HG02588 (cell line): ENCODE results near the gene SYNE2.
"Not testable (repeated sequence)": the region's sequence is repeated elsewhere in the genome, so short reads cannot be mapped to it uniquely, and the experiment has no call there.

ENCODE experiments used
- ATAC-seq: cut with Tn5 transposase; IDR thresholded peaks from one replicate; pipeline ENCODE4 v1.9.1; 2021; ENCODE audit warnings: mild to moderate bottlenecking, moderate library complexity; ENCODE audit not compliant: unreplicated experiment

Gene SYNE2

GRCh38 chr14:64000749-64001148, 147.9 kb downstream of the SYNE2 start:
- ATAC-seq: no peak

GRCh38 chr14:64005822-64006221, 153.0 kb downstream of the SYNE2 start:
- ATAC-seq: no peak

GRCh38 chr14:64008016-64008415, 155.2 kb downstream of the SYNE2 start:
- ATAC-seq: no peak

GRCh38 chr14:64012003-64012402, 159.2 kb downstream of the SYNE2 start:
- ATAC-seq: no peak

- no peak for ATAC-seq
These were observed 159.9 kb downstream of the SYNE2 start for GRCh38 chr14:64012720-64013119.

- ATAC-seq: no peak
These were observed 172.7 kb downstream of the SYNE2 start for GRCh38 chr14:64025479-64025878.

DNA sequence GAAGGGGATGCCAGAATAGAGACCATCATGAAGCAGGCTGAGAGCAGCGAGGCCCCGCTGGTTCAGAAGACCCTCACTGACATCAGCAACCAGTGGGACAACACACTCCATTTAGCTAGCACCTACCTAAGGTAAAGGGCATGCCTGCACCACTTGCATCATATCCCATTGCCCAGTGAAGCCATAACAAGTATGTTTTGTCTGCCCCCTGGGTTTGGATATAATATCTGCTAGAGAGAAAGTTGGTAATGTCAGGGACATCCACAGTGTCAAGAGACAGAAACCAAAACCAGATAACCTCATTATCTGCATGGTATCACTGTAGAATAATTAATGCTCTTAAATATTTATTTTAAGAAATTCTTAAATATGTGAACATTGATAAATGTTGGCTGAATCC, 173.8 kb downstream of the SYNE2 start:
- no peak for ATAC-seq

GRCh38 chr14:64035143-64035542, 182.3 kb downstream of the SYNE2 start:
- no peak for ATAC-seq

DNA sequence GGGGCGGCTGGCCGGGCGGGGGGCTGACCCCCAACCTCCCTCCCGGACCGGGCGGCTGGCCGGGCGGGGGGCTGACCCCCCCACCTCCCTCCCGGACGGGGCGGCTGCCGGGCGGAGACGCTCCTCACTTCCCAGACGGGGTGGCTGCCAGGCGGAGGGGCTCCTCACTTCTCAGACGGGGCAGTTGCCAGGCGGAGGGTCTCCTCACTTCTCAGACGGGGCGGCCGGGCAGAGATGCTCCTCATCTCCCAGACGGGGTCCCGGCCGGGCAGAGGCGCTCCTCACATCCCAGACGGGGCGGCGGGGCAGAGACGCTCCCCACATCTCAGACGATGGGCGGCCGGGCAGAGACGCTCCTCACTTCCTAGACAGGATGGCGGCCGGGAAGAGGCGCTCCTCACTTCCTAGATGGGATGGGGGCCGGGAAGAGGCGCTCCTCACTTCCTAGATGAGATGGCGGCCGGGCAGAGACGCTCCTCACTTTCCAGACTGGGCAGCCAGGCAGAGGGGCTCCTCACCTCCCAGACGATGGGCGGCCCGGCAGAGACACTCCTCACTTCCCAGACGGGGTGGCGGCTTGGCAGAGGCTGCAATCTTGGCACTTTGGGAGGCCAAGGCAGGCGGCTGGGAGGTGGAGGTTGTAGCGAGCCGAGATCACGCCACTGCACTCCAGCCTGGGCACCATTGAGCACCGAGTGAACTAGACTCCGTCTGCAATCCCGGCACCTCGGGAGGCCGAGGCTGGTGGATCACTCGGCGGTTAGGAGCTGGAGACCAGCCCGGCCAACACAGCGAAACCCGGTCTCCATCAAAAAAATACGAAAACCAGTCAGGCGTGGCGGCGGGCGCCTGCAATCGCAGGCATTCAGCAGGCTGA, 185.3 kb downstream of the SYNE2 start:
- not testable (repeated sequence) for ATAC-seq

DNA sequence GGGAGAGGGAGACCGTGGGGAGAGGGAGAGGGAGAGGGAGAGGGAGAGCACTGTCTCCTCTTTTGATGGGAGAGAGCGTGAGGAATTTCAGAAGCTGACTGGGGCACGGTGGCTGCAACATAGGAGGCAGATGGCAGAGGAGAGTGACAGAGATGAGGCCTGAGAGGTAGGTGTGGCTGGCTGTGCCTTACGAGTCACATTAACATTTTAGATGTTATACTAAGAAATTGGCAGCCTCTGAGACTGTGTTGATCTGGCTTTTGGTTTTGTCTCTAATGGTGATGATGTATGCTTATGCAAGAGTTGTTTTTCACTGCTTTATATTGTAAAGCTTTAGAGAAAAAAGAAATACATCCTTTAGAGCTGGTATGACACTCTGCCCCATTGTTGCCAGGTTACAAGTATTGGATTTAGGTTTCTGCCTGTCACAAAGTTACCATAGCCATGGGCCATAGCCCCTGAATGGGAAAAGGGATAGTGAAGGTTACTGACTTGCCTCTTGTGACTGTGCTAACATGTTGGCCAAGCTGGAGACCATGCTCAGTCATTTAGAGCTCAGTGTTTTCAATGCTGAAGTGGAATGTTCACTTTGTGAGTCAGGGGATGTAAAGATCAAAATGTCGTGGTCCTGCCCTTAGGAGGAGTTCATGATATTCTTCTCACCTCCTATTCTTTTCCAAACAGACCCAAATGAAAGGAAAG, 186.2 kb downstream of the SYNE2 start:
- no peak for ATAC-seq

DNA sequence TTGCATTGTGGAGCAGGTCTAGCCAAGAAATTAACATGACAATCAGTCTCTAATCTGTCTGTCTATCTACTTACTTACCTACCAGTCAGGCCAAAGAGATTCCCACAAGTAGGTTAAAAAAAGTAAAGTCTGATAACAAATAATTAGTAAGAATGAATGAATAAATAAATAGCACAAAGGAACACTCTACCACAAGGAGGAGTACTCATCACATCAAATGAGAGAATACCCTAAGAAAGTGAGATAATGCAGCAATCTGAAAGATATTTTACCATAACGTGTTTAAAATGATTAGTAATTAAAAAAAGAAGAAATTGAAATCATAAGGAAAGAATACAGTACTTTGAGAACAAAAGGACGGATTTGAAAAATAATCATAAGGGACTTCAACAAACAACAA, 187.2 kb downstream of the SYNE2 start:
- ATAC-seq: no peak

DNA sequence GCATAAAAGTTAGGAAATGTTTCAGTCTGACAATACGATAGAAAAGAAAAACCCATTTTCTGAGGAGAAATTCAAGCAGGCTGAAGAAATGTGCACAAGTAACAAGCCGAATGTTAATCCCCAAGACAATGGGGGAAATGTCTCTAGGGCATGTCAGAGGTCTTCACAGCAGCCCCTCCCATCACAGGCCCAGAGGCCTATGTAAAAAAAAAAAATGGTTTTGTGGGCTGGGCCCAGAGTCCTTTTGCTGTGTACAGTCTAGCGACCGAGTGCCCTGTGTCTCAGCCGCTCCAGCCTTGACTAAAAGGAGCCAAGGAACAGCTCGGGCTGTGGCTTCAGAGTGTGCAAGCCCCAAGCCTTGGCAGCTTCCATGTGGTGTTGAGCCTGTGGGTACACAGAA, 190.5 kb downstream of the SYNE2 start:
- not testable (repeated sequence) for ATAC-seq

GRCh38 chr14:64045091-64045490, 192.3 kb downstream of the SYNE2 start:
- ATAC-seq: no peak

GRCh38 chr14:64049616-64050381, 197.0 kb downstream of the SYNE2 start:
- no peak for ATAC-seq

- no peak for ATAC-seq
These were observed 201.2 kb downstream of the SYNE2 start for GRCh38 chr14:64053694-64054669.

DNA sequence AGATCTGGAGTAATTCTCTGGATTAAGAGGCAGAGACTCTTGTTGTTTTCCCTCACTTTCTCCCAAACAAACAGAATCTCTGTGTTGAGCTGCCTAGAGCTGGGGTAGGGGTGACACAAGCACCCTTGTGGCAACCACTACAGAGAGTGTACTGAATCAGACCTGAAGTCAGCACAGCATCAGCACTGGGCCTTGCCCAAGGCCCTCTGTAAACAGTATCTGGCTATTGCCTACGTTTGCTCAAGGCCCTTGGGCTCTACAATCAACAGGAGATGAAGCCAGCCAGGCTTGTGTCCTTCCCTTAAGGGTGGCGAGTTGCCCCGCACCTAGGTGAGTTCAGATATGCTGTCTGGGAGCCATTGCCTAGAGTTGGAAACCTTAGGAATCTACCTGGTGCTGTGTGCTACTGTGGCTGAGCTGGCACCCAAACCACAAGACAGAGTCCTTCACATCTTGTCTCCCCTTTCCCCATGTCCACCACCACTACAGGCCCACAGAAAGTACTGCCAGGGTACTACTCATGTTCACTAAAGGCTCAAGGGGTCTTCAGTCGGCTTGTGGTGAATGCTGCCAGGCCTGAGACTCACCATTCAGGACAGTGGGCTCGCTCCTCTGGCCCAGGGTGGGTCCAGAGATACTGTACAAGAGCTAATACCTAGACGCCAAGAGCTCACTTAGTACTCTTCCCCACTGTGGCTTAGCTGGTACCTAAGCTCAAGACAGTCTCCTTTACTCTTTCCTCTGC, 206.8 kb downstream of the SYNE2 start:
- no peak for ATAC-seq

- ATAC-seq: no peak
These were observed 207.4 kb downstream of the SYNE2 start for GRCh38 chr14:64060199-64060545.

DNA sequence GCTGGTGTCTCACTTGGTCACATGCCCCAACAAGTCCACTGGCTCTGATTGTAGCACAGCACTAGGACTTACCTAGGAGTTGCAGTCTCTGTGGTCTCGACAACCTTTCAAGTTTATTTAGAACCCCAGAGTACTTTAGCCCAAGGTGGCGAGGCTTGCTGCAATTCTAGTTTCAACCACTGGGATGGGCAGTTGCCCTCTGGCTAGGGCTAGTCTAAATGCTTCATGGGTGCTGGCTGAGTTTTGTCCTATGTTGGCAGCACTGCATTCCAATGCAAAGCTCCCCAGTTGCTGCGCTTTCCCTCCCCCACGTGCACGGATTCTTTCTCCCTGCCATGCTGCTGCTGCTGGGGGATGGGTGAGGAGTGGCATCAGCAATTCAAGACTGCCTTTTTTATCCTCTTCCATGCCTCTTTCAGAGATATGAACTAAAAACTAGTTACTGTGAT, 207.9 kb downstream of the SYNE2 start:
- ATAC-seq: no peak

GRCh38 chr14:64061115-64061514, 208.3 kb downstream of the SYNE2 start:
- ATAC-seq: no peak

- no peak for ATAC-seq
These were observed 208.9 kb downstream of the SYNE2 start for GRCh38 chr14:64061706-64062105.
